OCI-LY3 (cell line): ENCODE measurements around the gene CAMK2D.

ENCODE experiments used
- H2AFZ ChIP-seq: fragments of 200-600, 300-600 bp; shearing (Covaris generic); 2 replicates; pipeline ENCODE4 v1.6.0; 2014; ENCODE audit warnings: antibody characterized with exemption, low read depth, low read length
- H3K27ac ChIP-seq: fragments of 200-600, 300-600 bp; sonication (generic); 2 replicates; pipeline ENCODE4 v1.5.1; 2014; ENCODE audit warnings: mild to moderate bottlenecking, low read length, moderate library complexity, mixed read lengths
- H3K27me3 ChIP-seq: fragments of 200-600, 300-600 bp; sonication (generic); 2 replicates; pipeline ENCODE4 v1.6.1; 2014; ENCODE audit warnings: low read depth, low read length, mixed read lengths
- H3K36me3 ChIP-seq: fragments of 200-600, 300-600 bp; sonication (generic); replicated peaks from 2 replicates; pipeline ENCODE3; 2014; ENCODE audit warnings: low read depth, low read length, mixed read lengths
- H3K4me1 ChIP-seq: fragments of 300-600, 200-600 bp; sonication (generic); 2 replicates; pipeline ENCODE4 v1.6.1; 2014; ENCODE audit warnings: low read length, mixed read lengths
- H3K4me2 ChIP-seq: fragments of 200-600, 300-600 bp; sonication (generic); 2 replicates; pipeline ENCODE4 v1.6.1; 2014; ENCODE audit warnings: low read length, mixed read lengths
- H3K4me3 ChIP-seq: fragments of 300-600, 200-600 bp; sonication (generic); 2 replicates; pipeline ENCODE4 v1.5.1; 2014; ENCODE audit warnings: antibody characterized with exemption, mild to moderate bottlenecking, low read length, moderate library complexity
- H3K79me2 ChIP-seq: fragments of 300-600, 200-600 bp; shearing (Covaris generic); 2 replicates; pipeline ENCODE4 v1.6.1; 2014; ENCODE audit warnings: mild to moderate bottlenecking, low read length, mixed read lengths
- H3K9ac ChIP-seq: fragments of 300-600, 200-600 bp; shearing (Covaris generic); 2 replicates; pipeline ENCODE4 v1.6.0; 2014; ENCODE audit warnings: mild to moderate bottlenecking, low read length, moderate library complexity
- H3K9me3 ChIP-seq: fragments of 200-600, 300-600 bp; shearing (Covaris generic); 2 replicates; pipeline ENCODE4 v1.6.1; 2014; ENCODE audit warnings: low read length, mixed read lengths; ENCODE audit not compliant: insufficient read depth
- H4K20me1 ChIP-seq: fragments of 200-600, 300-600 bp; sonication (generic); 2 replicates; pipeline ENCODE4 v1.6.1; 2016; ENCODE audit warnings: low read length, mixed read lengths; ENCODE audit not compliant: insufficient read depth
- CTCF ChIP-seq: fragments of 200-600, 300-600 bp; sonication (generic); IDR thresholded peaks from 2 replicates; pipeline ENCODE4 v1.5.1; 2014; ENCODE audit warnings: antibody characterized with exemption, low read length, low read depth
- EZH2phosphoT487 ChIP-seq: fragments of 200-600 bp; shearing (Covaris generic); IDR thresholded peaks from 2 replicates; pipeline ENCODE4 v1.6.1; 2018; ENCODE audit warnings: antibody characterized with exemption, mixed run types, low read depth

CAMK2D gene

GRCh38 chr4:113405874-113406722 is 355.4 kb downstream of the CAMK2D start:
- H3K4me3 ChIP-seq, result no peak overlapping the region
- no peaks in the 10 kb centered on the region for H3K79me2 ChIP-seq
- H3K27ac ChIP-seq, result no peak overlapping the region
- H3K9ac ChIP-seq, result no peak overlapping the region
- H3K4me2 ChIP-seq, result no peak overlapping the region
- no peaks in the 10 kb centered on the region for H3K4me1 ChIP-seq
- H2AFZ ChIP-seq, result no peak overlapping the region
- no peaks in the 10 kb centered on the region for H4K20me1 ChIP-seq
- no peaks in the 10 kb centered on the region for H3K27me3 ChIP-seq
- H3K9me3 ChIP-seq, result no peaks in the 10 kb centered on the region
- no peak for TF ChIP-seq CTCF
- no peak for TF ChIP-seq EZH2phosphoT487
- no peaks in the 10 kb centered on the region for H3K36me3 ChIP-seq

- no peak overlapping the region for H3K27ac ChIP-seq
- no peaks in the 10 kb centered on the region for H3K27me3 ChIP-seq
- H3K9me3 ChIP-seq, result no peaks in the 10 kb centered on the region
- H3K79me2 ChIP-seq, result no peaks in the 10 kb centered on the region
- H3K4me3 ChIP-seq, result no peak overlapping the region
- no peak overlapping the region for H3K4me2 ChIP-seq
- no peaks in the 10 kb centered on the region for H3K36me3 ChIP-seq
- H4K20me1 ChIP-seq, result no peaks in the 10 kb centered on the region
- H2AFZ ChIP-seq, result no peak overlapping the region
- TF ChIP-seq CTCF (no peak), EZH2phosphoT487 (no peak)
- no peak overlapping the region for H3K9ac ChIP-seq
- H3K4me1 ChIP-seq, result no peaks in the 10 kb centered on the region
Observed at GRCh38 chr4:113404841-113405240, 356.7 kb downstream of the CAMK2D start.

GRCh38 chr4:113404167-113404571 is 357.4 kb downstream of the CAMK2D start:
- Histone ChIP-seq H4K20me1 (no peaks in the 10 kb centered on the region), H3K79me2 (no peaks in the 10 kb centered on the region), H3K4me1 (no peaks in the 10 kb centered on the region), H3K27me3 (no peaks in the 10 kb centered on the region), H3K9ac (no peak overlapping the region), H3K4me2 (no peak overlapping the region), H3K36me3 (no peaks in the 10 kb centered on the region), H3K27ac (no peak overlapping the region), H3K4me3 (no peak overlapping the region), H2AFZ (no peak overlapping the region), H3K9me3 (no peaks in the 10 kb centered on the region)
- TF ChIP-seq CTCF, result no peak
- TF ChIP-seq EZH2phosphoT487, result no peak
